GM23338 (cell line): Measurements from ENCODE around the gene UST. TPM values are rescaled to one million over a fixed set of nuclear protein-coding genes. Genes with fewer than 3 reads are reported as not detected.

Experiments used
- ATAC-seq: fragments of 200-7000 bp; cut with Tn5 transposase; 3 replicates; pipeline ENCODE4 v1.9.1; 2020
- DNase-seq: peaks from one replicate; pipeline ENCODE4 v3.0.0-alpha.2; 2015; ENCODE audit warnings: low spot score
- H2AFZ ChIP-seq: fragments of 200-600 bp; sonication (generic); 2 replicates; pipeline ENCODE4 v1.8.0; 2016; ENCODE audit warnings: antibody characterized with exemption, mild to moderate bottlenecking, moderate library complexity
- H3F3A ChIP-seq: fragments of 200-600 bp; sonication (generic); replicated peaks from 2 replicates; pipeline ENCODE4 v1.8.0; 2017; ENCODE audit warnings: antibody characterized with exemption, mixed run types, low read depth
- H3K27ac ChIP-seq: fragments of 200-600 bp; sonication (generic); 2 replicates; pipeline ENCODE4 v1.6.1; 2016; ENCODE audit warnings: low read depth
- H3K27me3 ChIP-seq: fragments of 200-600 bp; sonication (generic); 2 replicates; pipeline ENCODE4 v1.8.0; 2016; ENCODE audit warnings: mild to moderate bottlenecking, mixed run types, moderate library complexity; ENCODE audit not compliant: insufficient read depth
- H3K36me3 ChIP-seq: fragments of 200-600 bp; sonication (generic); 2 replicates; pipeline ENCODE4 v1.8.0; 2016; ENCODE audit warnings: mild to moderate bottlenecking; ENCODE audit not compliant: insufficient read depth
- H3K4me1 ChIP-seq: fragments of 200-600 bp; sonication (generic); 2 replicates; pipeline ENCODE4 v1.8.0; 2016; ENCODE audit warnings: mild to moderate bottlenecking, moderate library complexity; ENCODE audit not compliant: insufficient read depth
- H3K4me2 ChIP-seq: fragments of 200-600 bp; sonication (generic); 2 replicates; pipeline ENCODE4 v1.7.1; 2017; ENCODE audit warnings: mixed run types
- H3K4me3 ChIP-seq: fragments of 200-600 bp; sonication (generic); 2 replicates; pipeline ENCODE4 v1.6.1; 2016; ENCODE audit warnings: mixed run types
- H3K79me2 ChIP-seq: fragments of 200-600 bp; sonication (generic); replicated peaks from 2 replicates; pipeline ENCODE4 v1.8.0; 2017; ENCODE audit warnings: mild to moderate bottlenecking; ENCODE audit not compliant: insufficient read depth
- H3K9me2 ChIP-seq: fragments of 200-600 bp; sonication (generic); 2 replicates; pipeline ENCODE4 v1.8.0; 2017; ENCODE audit not compliant: insufficient read depth
- H4K20me1 ChIP-seq: fragments of 200-600 bp; sonication (generic); replicated peaks from 2 replicates; pipeline ENCODE4 v1.8.0; 2017; ENCODE audit warnings: mild to moderate bottlenecking; ENCODE audit not compliant: insufficient read depth
- H3K27ac Mint-ChIP-seq: 2 replicates; pipeline ENCODE4 v1.8.0; 2020; ENCODE audit warnings: inconsistent platforms, mild to moderate bottlenecking, moderate library complexity, mixed read lengths
- H3K27me3 Mint-ChIP-seq: 3 replicates; pipeline ENCODE4 v1.8.0; 2022; ENCODE audit warnings: low read depth, mild to moderate bottlenecking, moderate library complexity, mixed read lengths, inconsistent platforms; ENCODE audit not compliant: insufficient read depth, poor library complexity
- H3K36me3 Mint-ChIP-seq: 3 replicates; pipeline ENCODE4 v1.8.0; 2021; ENCODE audit warnings: low read depth, mild to moderate bottlenecking, inconsistent platforms, moderate library complexity, mixed read lengths
- H3K4me1 Mint-ChIP-seq: 3 replicates; pipeline ENCODE4 v1.8.0; 2020; ENCODE audit warnings: mild to moderate bottlenecking, inconsistent platforms, mixed read lengths
- H3K4me3 Mint-ChIP-seq: 3 replicates; pipeline ENCODE4 v1.8.0; 2021; ENCODE audit warnings: moderate library complexity, mild to moderate bottlenecking, inconsistent platforms, mixed read lengths
- H3K9me3 Mint-ChIP-seq: 3 replicates; pipeline ENCODE4 v1.8.0; 2020; ENCODE audit warnings: moderate library complexity, mild to moderate bottlenecking, inconsistent platforms, mixed read lengths
- CREB1 ChIP-seq: fragments of 250-450 bp; sonication (Bioruptor Pico); IDR thresholded peaks from 2 replicates; pipeline ENCODE4 v1.5.0; 2020; ENCODE audit warnings: low read depth, mild to moderate bottlenecking, moderate library complexity
- EZH2 ChIP-seq: fragments of 200-600 bp; sonication (generic); IDR thresholded peaks from one replicate; pipeline ENCODE4 v1.8.0; 2017; ENCODE audit warnings: antibody characterized with exemption, mild to moderate bottlenecking, low read depth; ENCODE audit not compliant: unreplicated experiment
- EZH2phosphoT487 ChIP-seq: fragments of 200-600 bp; sonication (generic); IDR thresholded peaks from one replicate; pipeline ENCODE4 v1.8.1; 2018; ENCODE audit warnings: antibody characterized with exemption; ENCODE audit not compliant: unreplicated experiment
- JUNB ChIP-seq: IDR thresholded peaks from one replicate; pipeline ENCODE4 v1.6.1; 2016; ENCODE audit warnings: antibody characterized with exemption; ENCODE audit not compliant: unreplicated experiment
- NANOG ChIP-seq: IDR thresholded peaks from 2 replicates; pipeline ENCODE4 v1.6.1; 2016; ENCODE audit warnings: antibody characterized with exemption, borderline replicate concordance
- POLR2AphosphoS5 ChIP-seq: IDR thresholded peaks from 2 replicates; pipeline ENCODE4 v1.6.1; 2016; ENCODE audit warnings: antibody characterized with exemption, low read depth
- STAT1 ChIP-seq: IDR thresholded peaks from one replicate; pipeline ENCODE4 v1.6.1; 2016; ENCODE audit warnings: antibody characterized with exemption; ENCODE audit not compliant: unreplicated experiment
- ZNF114 ChIP-seq: fragments of 250-450 bp; sonication (Bioruptor Pico); IDR thresholded peaks from 2 replicates; pipeline ENCODE4 v1.5.0; 2020; ENCODE audit warnings: mild to moderate bottlenecking, moderate library complexity
- ZNF331 ChIP-seq: fragments of 250-450 bp; sonication (Bioruptor Pico); IDR thresholded peaks from 2 replicates; pipeline ENCODE4 v1.5.0; 2020; ENCODE audit warnings: low read depth, mild to moderate bottlenecking, moderate library complexity
- polyA plus RNA-seq: library from polyadenylated mRNA; unstranded; fragments of >200 nt; fragmentation: Nextera tagmentation; extraction: Ambion mirVana; gene quantifications from 2 replicates; pipeline ENCODE4 v1.2.1, GENCODE V29; 2016
- total RNA-seq: library from RNA; depleted of rRNA; stranded (reverse); fragments of >200 nt; shearing (Covaris generic); gene quantifications from 2 replicates; pipeline ENCODE4 v1.2.3, GENCODE V29; 2014
- TF ChIP-seq, protein P1 (sequence below), 2 experiments: fragments of 200-600 bp in 1 of 2; sonication (generic) in 1 of 2; conservative IDR thresholded peaks; 2 replicates each; pipeline versions ENCODE4 v1.5.1 to v1.6.1; 2016 to 2017; ENCODE audit warnings: antibody characterized with exemption in 2 of 2, low read depth in 2 of 2, mild to moderate bottlenecking in 2 of 2, moderate library complexity in 1 of 2
- TF ChIP-seq, protein P2 (sequence below): IDR thresholded peaks from one replicate; pipeline ENCODE4 v1.6.1; 2018; ENCODE audit warnings: antibody characterized with exemption; ENCODE audit not compliant: unreplicated experiment
- TF ChIP-seq, protein P3 (sequence below): IDR thresholded peaks from 2 replicates; pipeline ENCODE4 v1.6.1; 2016; ENCODE audit warnings: antibody characterized with exemption
- TF ChIP-seq, protein P4 (sequence below): fragments of 250-450 bp; sonication (Bioruptor Pico); IDR thresholded peaks from 2 replicates; pipeline ENCODE4 v1.5.0; 2020; ENCODE audit warnings: mild to moderate bottlenecking, moderate library complexity

UST gene
- total and polyA plus RNA-seq, 2 experiments from 2014 or later = 12.6 to 33.0 TPM

DNA sequence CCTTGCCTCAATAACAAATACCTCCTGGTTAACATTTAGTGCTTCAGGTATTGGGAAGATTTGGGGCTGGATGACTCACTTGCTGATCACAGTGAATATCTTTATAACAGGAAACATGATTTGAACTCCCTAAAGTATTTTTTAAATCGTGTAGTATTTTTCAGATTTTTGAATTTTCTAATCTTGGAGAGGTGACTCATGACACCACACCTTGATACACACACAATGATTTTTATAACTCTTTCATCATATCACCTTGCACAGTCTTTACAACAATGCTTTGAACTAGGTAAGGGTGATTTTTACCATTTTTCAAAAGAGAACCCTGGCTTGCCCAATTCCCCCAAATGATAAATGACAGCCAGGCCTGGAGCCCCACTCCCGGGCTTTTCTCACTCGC, 273.5 kb downstream of the UST start:
- peaks cover 59% of the 10 kb centered on the region for H3K36me3 Mint-ChIP-seq

More for the DNA sequence above, 273.5 kb downstream of the UST start:
- H3K4me1 ChIP-seq = peaks cover 7% of the 10 kb centered on the region
- no peaks in the 10 kb centered on the region; the same call in 1 of the 2 replicates for H3K79me2 ChIP-seq
- H2AFZ ChIP-seq = no peak overlapping the region
- Mint-ChIP-seq H3K4me1 (peaks cover 31% of the 10 kb centered on the region), H3K9me3 (no peaks in the 10 kb centered on the region), H3K27me3 (peaks cover 11% of the 10 kb centered on the region), H3K4me3 (no peak overlapping the region), H3K27ac (peak overlapping the region; percentile 60)
- no peaks in the 10 kb centered on the region for H4K20me1 ChIP-seq
- TF ChIP-seq STAT1 (no peak), EZH2phosphoT487 (no peak), POLR2AphosphoS5 (no peak), EZH2 (no peak), ZNF331 (CRISPR knock-in tag) (no peak), ZNF114 (CRISPR knock-in tag) (no peak), CREB1 (CRISPR knock-in tag) (no peak), NANOG (no peak), JUNB (no peak)
- TF ChIP-seq, protein P1, sequence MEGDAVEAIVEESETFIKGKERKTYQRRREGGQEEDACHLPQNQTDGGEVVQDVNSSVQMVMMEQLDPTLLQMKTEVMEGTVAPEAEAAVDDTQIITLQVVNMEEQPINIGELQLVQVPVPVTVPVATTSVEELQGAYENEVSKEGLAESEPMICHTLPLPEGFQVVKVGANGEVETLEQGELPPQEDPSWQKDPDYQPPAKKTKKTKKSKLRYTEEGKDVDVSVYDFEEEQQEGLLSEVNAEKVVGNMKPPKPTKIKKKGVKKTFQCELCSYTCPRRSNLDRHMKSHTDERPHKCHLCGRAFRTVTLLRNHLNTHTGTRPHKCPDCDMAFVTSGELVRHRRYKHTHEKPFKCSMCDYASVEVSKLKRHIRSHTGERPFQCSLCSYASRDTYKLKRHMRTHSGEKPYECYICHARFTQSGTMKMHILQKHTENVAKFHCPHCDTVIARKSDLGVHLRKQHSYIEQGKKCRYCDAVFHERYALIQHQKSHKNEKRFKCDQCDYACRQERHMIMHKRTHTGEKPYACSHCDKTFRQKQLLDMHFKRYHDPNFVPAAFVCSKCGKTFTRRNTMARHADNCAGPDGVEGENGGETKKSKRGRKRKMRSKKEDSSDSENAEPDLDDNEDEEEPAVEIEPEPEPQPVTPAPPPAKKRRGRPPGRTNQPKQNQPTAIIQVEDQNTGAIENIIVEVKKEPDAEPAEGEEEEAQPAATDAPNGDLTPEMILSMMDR (conservative IDR thresholded peaks at IDR 0.05; ENCODE audit: low read depth in 2 of 2) = no peak
- TF ChIP-seq, protein P2, sequence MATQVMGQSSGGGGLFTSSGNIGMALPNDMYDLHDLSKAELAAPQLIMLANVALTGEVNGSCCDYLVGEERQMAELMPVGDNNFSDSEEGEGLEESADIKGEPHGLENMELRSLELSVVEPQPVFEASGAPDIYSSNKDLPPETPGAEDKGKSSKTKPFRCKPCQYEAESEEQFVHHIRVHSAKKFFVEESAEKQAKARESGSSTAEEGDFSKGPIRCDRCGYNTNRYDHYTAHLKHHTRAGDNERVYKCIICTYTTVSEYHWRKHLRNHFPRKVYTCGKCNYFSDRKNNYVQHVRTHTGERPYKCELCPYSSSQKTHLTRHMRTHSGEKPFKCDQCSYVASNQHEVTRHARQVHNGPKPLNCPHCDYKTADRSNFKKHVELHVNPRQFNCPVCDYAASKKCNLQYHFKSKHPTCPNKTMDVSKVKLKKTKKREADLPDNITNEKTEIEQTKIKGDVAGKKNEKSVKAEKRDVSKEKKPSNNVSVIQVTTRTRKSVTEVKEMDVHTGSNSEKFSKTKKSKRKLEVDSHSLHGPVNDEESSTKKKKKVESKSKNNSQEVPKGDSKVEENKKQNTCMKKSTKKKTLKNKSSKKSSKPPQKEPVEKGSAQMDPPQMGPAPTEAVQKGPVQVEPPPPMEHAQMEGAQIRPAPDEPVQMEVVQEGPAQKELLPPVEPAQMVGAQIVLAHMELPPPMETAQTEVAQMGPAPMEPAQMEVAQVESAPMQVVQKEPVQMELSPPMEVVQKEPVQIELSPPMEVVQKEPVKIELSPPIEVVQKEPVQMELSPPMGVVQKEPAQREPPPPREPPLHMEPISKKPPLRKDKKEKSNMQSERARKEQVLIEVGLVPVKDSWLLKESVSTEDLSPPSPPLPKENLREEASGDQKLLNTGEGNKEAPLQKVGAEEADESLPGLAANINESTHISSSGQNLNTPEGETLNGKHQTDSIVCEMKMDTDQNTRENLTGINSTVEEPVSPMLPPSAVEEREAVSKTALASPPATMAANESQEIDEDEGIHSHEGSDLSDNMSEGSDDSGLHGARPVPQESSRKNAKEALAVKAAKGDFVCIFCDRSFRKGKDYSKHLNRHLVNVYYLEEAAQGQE = no peak
- TF ChIP-seq, protein P3, sequence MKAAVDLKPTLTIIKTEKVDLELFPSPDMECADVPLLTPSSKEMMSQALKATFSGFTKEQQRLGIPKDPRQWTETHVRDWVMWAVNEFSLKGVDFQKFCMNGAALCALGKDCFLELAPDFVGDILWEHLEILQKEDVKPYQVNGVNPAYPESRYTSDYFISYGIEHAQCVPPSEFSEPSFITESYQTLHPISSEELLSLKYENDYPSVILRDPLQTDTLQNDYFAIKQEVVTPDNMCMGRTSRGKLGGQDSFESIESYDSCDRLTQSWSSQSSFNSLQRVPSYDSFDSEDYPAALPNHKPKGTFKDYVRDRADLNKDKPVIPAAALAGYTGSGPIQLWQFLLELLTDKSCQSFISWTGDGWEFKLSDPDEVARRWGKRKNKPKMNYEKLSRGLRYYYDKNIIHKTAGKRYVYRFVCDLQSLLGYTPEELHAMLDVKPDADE = no peak
- TF ChIP-seq, protein P4, sequence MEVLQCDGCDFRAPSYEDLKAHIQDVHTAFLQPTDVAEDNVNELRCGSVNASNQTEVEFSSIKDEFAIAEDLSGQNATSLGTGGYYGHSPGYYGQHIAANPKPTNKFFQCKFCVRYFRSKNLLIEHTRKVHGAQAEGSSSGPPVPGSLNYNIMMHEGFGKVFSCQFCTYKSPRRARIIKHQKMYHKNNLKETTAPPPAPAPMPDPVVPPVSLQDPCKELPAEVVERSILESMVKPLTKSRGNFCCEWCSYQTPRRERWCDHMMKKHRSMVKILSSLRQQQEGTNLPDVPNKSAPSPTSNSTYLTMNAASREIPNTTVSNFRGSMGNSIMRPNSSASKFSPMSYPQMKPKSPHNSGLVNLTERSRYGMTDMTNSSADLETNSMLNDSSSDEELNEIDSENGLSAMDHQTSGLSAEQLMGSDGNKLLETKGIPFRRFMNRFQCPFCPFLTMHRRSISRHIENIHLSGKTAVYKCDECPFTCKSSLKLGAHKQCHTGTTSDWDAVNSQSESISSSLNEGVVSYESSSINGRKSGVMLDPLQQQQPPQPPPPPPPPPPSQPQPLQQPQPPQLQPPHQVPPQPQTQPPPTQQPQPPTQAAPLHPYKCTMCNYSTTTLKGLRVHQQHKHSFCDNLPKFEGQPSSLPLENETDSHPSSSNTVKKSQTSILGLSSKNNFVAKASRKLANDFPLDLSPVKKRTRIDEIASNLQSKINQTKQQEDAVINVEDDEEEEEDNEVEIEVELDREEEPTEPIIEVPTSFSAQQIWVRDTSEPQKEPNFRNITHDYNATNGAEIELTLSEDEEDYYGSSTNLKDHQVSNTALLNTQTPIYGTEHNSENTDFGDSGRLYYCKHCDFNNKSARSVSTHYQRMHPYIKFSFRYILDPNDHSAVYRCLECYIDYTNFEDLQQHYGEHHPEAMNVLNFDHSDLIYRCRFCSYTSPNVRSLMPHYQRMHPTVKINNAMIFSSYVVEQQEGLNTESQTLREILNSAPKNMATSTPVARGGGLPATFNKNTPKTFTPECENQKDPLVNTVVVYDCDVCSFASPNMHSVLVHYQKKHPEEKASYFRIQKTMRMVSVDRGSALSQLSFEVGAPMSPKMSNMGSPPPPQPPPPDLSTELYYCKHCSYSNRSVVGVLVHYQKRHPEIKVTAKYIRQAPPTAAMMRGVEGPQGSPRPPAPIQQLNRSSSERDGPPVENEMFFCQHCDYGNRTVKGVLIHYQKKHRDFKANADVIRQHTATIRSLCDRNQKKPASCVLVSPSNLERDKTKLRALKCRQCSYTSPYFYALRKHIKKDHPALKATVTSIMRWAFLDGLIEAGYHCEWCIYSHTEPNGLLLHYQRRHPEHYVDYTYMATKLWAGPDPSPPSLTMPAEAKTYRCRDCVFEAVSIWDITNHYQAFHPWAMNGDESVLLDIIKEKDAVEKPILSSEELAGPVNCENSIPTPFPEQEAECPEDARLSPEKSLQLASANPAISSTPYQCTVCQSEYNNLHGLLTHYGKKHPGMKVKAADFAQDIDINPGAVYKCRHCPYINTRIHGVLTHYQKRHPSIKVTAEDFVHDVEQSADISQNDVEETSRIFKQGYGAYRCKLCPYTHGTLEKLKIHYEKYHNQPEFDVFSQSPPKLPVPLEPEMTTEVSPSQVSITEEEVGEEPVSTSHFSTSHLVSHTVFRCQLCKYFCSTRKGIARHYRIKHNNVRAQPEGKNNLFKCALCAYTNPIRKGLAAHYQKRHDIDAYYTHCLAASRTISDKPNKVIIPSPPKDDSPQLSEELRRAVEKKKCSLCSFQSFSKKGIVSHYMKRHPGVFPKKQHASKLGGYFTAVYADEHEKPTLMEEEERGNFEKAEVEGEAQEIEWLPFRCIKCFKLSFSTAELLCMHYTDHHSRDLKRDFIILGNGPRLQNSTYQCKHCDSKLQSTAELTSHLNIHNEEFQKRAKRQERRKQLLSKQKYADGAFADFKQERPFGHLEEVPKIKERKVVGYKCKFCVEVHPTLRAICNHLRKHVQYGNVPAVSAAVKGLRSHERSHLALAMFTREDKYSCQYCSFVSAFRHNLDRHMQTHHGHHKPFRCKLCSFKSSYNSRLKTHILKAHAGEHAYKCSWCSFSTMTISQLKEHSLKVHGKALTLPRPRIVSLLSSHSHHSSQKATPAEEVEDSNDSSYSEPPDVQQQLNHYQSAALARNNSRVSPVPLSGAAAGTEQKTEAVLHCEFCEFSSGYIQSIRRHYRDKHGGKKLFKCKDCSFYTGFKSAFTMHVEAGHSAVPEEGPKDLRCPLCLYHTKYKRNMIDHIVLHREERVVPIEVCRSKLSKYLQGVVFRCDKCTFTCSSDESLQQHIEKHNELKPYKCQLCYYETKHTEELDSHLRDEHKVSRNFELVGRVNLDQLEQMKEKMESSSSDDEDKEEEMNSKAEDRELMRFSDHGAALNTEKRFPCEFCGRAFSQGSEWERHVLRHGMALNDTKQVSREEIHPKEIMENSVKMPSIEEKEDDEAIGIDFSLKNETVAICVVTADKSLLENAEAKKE (CRISPR knock-in tag) = no peak
- DNase-seq = no peak
- no peaks in the 10 kb centered on the region for H3F3A ChIP-seq
- no peak overlapping the region for H3K4me3 ChIP-seq
- no peak for ATAC-seq
- H3K36me3 ChIP-seq = peaks cover 18% of the 10 kb centered on the region; the same call in 1 of the 2 replicates
- no peak overlapping the region for H3K4me2 ChIP-seq
- H3K9me2 ChIP-seq = no peaks in the 10 kb centered on the region
- no peaks in the 10 kb centered on the region for H3K27me3 ChIP-seq
- no peak overlapping the region for H3K27ac ChIP-seq
